ENCODE measurements around the gene STX11.

DNA sequence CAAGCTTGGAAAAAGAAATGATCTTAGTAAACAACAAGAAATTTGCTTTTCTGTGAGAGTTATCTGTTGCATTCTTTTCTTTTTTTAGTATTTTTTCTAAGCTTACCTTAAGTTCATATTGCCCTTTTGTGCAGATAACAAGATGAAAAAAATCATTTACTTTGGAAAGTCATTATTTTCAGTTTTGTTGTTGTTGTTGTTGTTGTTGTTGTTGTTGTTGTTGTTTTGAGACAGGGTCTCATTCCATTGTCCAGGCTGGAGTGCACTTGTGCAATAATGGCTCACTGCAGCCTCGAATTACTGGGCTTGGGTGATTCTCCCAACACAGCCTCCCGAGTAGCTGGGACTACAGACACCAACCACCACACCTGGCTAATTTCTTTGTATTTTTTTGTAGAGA, 8.8 kb upstream of the STX11 start:
- TF ChIP-seq, protein P1, sequence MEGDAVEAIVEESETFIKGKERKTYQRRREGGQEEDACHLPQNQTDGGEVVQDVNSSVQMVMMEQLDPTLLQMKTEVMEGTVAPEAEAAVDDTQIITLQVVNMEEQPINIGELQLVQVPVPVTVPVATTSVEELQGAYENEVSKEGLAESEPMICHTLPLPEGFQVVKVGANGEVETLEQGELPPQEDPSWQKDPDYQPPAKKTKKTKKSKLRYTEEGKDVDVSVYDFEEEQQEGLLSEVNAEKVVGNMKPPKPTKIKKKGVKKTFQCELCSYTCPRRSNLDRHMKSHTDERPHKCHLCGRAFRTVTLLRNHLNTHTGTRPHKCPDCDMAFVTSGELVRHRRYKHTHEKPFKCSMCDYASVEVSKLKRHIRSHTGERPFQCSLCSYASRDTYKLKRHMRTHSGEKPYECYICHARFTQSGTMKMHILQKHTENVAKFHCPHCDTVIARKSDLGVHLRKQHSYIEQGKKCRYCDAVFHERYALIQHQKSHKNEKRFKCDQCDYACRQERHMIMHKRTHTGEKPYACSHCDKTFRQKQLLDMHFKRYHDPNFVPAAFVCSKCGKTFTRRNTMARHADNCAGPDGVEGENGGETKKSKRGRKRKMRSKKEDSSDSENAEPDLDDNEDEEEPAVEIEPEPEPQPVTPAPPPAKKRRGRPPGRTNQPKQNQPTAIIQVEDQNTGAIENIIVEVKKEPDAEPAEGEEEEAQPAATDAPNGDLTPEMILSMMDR (IDR thresholded peaks at IDR 0.05; ENCODE audit: poor library complexity, severe bottlenecking), result no peak
- TF ChIP-seq SMC3 (conservative IDR thresholded peaks at IDR 0.05; ENCODE audit: poor library complexity) (no peak), MXI1 (conservative IDR thresholded peaks at IDR 0.05; ENCODE audit: poor library complexity, severe bottlenecking) (no peak), EP300 (conservative IDR thresholded peaks at IDR 0.05; ENCODE audit: poor library complexity, severe bottlenecking) (no peak), POLR2AphosphoS5 (IDR thresholded peaks at IDR 0.05) (no peak), TAF1 (IDR thresholded peaks at IDR 0.05; ENCODE audit: low read depth) (no peak), EZH2 (IDR thresholded peaks at IDR 0.05; ENCODE audit: borderline replicate concordance, insufficient read depth, low read length, poor library complexity, severe bottlenecking) (no peak), RAD21 (conservative IDR thresholded peaks at IDR 0.05) (no peak)

Data from neural cell (in vitro differentiated cells).